ENCODE measurements around the gene SLC25A23.

The SLC25A23 gene

DNA sequence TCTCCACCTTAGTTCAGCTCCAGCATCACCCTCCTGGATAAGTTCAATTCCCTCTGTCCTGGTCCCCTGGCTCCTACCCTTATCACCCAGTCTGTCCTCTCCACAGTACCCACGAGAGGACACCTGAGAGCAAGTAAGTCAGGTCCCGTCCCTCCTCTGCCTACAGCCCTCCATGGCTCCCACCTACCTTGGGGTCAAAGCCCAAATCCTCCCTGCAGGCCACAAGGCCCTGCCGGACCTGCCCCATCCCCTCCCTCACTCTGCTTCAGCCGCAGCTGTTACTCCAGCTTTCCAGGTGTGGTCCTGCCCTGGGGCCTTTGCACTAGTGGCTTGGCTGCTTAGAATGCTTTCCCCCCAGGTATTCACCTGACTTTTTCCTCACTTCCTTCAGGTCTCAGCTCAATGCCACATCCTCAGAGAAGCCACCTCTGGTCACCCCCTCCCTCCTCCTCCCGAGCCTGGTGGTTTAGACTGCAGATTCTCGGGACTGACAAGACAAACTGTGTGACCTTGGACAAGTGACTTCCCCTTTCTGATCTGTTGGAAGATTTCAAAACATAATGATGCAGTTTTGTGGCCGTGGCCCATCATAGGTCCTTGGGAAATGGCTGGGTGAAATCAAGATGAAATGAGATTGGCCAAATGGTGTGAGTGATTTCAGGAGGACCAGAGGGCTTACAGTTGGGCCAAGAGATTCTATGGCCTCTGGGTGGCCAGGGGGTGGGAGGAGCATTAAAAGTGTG, 38.9 kb upstream of the SLC25A23 start:
- peaks cover 2 to 48% (median 11%) of the 10 kb centered on the region in 3 experiments for H3K27me3 ChIP-seq (ENCODE audit: control insufficient read depth in 3 of 3, insufficient read depth in 3 of 3, low read depth in 1 of 3, low read length in 3 of 3)
- H3K9me3 ChIP-seq (replicated peaks in 1 of 2; ENCODE audit: control insufficient read depth in 2 of 2, insufficient read depth in 1 of 2, low read depth in 1 of 2, low read length in 2 of 2): peaks cover 0 to 2% of the 10 kb centered on the region in 2 donors
- no peak overlapping the region for H2BK5ac ChIP-seq (ENCODE audit: low read length)
- H3K14ac ChIP-seq (ENCODE audit: low read length): no peak overlapping the region
- H3K4me3 ChIP-seq (ENCODE audit: low read length in 2 of 2): no peak overlapping the region
- H4K8ac ChIP-seq (ENCODE audit: low read depth, low read length): no peak overlapping the region
- peaks cover 0 to 2% of the 10 kb centered on the region in 2 donors for H3K4me1 ChIP-seq (ENCODE audit: control insufficient read depth in 2 of 2, insufficient read depth in 1 of 2, low read depth in 1 of 2, low read length in 2 of 2)
- H4K91ac ChIP-seq (ENCODE audit: low read depth, low read length, poor library complexity): no peak overlapping the region
- H3K18ac ChIP-seq (ENCODE audit: low read length): no peak overlapping the region
- DNase-seq (ENCODE audit: low spot score): no peak
- no peak overlapping the region for H3K27ac ChIP-seq (replicated peaks; ENCODE audit: low read length)
- peaks cover 0 to 4% of the 10 kb centered on the region in 2 donors for H3K36me3 ChIP-seq (replicated peaks in 1 of 2; ENCODE audit: control insufficient read depth in 2 of 2, insufficient read depth in 2 of 2, low read length in 2 of 2)
- no peak overlapping the region for H2BK12ac ChIP-seq (ENCODE audit: low read length)
- H2BK15ac ChIP-seq (ENCODE audit: low read length): no peak overlapping the region
- H3K9ac ChIP-seq (ENCODE audit: low read depth, low read length, poor library complexity): no peak overlapping the region
- H3K23ac ChIP-seq (ENCODE audit: low read depth, low read length, poor library complexity): no peak overlapping the region
- WGBS, 2 donors (ENCODE audit: extremely low coverage in 2 of 2, insufficient read length in 2 of 2, insufficient replicate concordance in 1 of 2): no CpG with 5 or more reads among the region's 7 CpGs
- no peak overlapping the region for H2AK5ac ChIP-seq (ENCODE audit: low read depth, low read length)
- no peak overlapping the region for H2BK120ac ChIP-seq (ENCODE audit: low read depth, low read length)
- no peak overlapping the region for H2AFZ ChIP-seq (ENCODE audit: low read length)
- H3K4me2 ChIP-seq (ENCODE audit: insufficient read depth, low read length, poor library complexity, severe bottlenecking): no peak overlapping the region
- H3K79me1 ChIP-seq (ENCODE audit: low read depth, low read length): no peaks in the 10 kb centered on the region
- H3K4ac ChIP-seq (ENCODE audit: low read length): no peak overlapping the region

DNA sequence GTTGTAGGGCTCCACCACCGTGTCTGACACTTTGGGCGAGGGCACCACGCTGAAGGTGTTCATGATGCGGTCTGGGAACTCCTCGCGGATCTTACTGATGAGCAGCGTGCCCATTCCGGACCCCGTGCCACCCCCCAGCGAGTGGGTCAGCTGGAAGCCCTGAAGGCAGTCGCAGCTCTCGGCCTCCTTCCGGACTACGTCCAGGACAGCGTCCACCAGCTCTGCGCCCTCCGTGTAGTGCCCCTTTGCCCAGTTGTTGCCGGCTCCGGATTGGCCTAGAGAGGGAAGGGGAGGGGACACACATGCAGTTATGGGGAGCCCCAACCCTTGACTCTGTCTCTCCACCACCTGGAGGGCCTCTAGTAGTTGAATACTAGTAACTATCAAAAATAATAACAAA, 36.4 kb upstream of the SLC25A23 start:
- Histone ChIP-seq H2BK12ac (ENCODE audit: low read length) (peak overlapping the region; percentile 58), H4K91ac (ENCODE audit: low read depth, low read length, poor library complexity) (no peak overlapping the region), H3K14ac (ENCODE audit: low read length) (no peak overlapping the region), H3K36me3 (replicated peaks in 1 of 2; ENCODE audit: control insufficient read depth in 2 of 2, insufficient read depth in 2 of 2, low read length in 2 of 2) (peaks cover 0 to 4% of the 10 kb centered on the region in 2 donors), H3K9ac (ENCODE audit: low read depth, low read length, poor library complexity) (no peak overlapping the region), H2BK120ac (ENCODE audit: low read depth, low read length) (no peak overlapping the region), H3K79me1 (ENCODE audit: low read depth, low read length) (no peaks in the 10 kb centered on the region), H2BK5ac (ENCODE audit: low read length) (no peak overlapping the region), H3K27me3 (ENCODE audit: control insufficient read depth in 3 of 3, insufficient read depth in 3 of 3, low read depth in 1 of 3, low read length in 3 of 3) (peaks cover 0 to 24% (median 2%) of the 10 kb centered on the region in 3 experiments), H3K18ac (ENCODE audit: low read length) (peak overlapping the region; percentile 38), H3K4ac (ENCODE audit: low read length) (no peak overlapping the region), H3K27ac (replicated peaks; ENCODE audit: low read length) (no peak overlapping the region), H3K4me2 (ENCODE audit: insufficient read depth, low read length, poor library complexity, severe bottlenecking) (no peak overlapping the region), H4K8ac (ENCODE audit: low read depth, low read length) (no peak overlapping the region), H2BK15ac (ENCODE audit: low read length) (no peak overlapping the region), H3K23ac (ENCODE audit: low read depth, low read length, poor library complexity) (peak overlapping the region; percentile 31), H3K9me3 (replicated peaks in 1 of 2; ENCODE audit: control insufficient read depth in 2 of 2, insufficient read depth in 1 of 2, low read depth in 1 of 2, low read length in 2 of 2) (peaks cover 0 to 4% of the 10 kb centered on the region in 2 donors), H3K4me3 (ENCODE audit: low read length in 2 of 2) (no peak overlapping the region), H3K4me1 (ENCODE audit: control insufficient read depth in 2 of 2, insufficient read depth in 1 of 2, low read depth in 1 of 2, low read length in 2 of 2) (no peaks in the 10 kb centered on the region), H2AK5ac (ENCODE audit: low read depth, low read length) (no peak overlapping the region), H2AFZ (ENCODE audit: low read length) (no peak overlapping the region)
- no peak for DNase-seq (ENCODE audit: low spot score)
- no CpG with 5 or more reads among the region's 19 CpGs for WGBS, 2 donors (ENCODE audit: extremely low coverage in 2 of 2, insufficient read length in 2 of 2, insufficient replicate concordance in 1 of 2)

DNA sequence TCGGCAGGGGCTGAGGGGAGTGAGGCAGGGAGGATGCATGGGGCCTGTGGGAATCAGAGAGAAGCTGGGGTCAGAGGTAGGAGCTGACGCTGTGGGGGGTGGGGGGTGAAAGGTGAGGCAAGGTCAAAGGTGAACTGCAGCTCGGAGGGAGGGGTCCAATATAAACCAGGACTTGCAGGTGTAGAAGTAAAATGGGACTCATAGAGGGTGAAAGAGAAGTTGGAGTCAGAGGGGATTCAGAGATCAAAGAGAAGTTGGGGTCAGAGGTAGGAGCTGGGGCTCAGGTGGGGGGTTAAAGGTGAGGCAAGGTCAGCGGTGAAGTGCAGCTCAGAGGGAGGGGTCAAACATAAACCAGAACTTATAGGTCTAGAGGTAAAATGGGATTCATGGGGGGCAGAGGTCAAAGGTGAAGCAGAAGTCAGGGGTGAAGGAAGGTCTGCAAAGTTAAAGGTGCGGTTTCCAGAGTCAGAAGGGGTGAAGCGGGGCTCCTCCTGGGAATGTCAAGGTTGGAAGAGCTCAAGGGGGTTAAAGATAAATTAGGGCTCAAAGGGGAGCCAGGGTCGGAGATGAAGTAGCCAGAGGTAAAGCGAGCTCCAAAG, 34.9 kb upstream of the SLC25A23 start:
- no peak overlapping the region for H2BK120ac ChIP-seq (ENCODE audit: low read depth, low read length)
- H3K4ac ChIP-seq (ENCODE audit: low read length): no peak overlapping the region
- no peak overlapping the region for H2AFZ ChIP-seq (ENCODE audit: low read length)
- H3K18ac ChIP-seq (ENCODE audit: low read length): no peak overlapping the region
- H3K27ac ChIP-seq (replicated peaks; ENCODE audit: low read length): no peak overlapping the region
- H3K9ac ChIP-seq (ENCODE audit: low read depth, low read length, poor library complexity): no peak overlapping the region
- H4K8ac ChIP-seq (ENCODE audit: low read depth, low read length): no peak overlapping the region
- H3K27me3 ChIP-seq (ENCODE audit: control insufficient read depth in 3 of 3, insufficient read depth in 3 of 3, low read depth in 1 of 3, low read length in 3 of 3): peaks cover 0 to 12% (median 0%) of the 10 kb centered on the region in 3 experiments
- no peak overlapping the region for H2BK5ac ChIP-seq (ENCODE audit: low read length)
- no peak overlapping the region for H2BK15ac ChIP-seq (ENCODE audit: low read length)
- peaks cover 0 to 4% of the 10 kb centered on the region in 2 donors for H3K9me3 ChIP-seq (replicated peaks in 1 of 2; ENCODE audit: control insufficient read depth in 2 of 2, insufficient read depth in 1 of 2, low read depth in 1 of 2, low read length in 2 of 2)
- DNase-seq (ENCODE audit: low spot score): no peak
- whole genome bisulfite sequencing, 2 donors (ENCODE audit: extremely low coverage in 2 of 2, insufficient read length in 2 of 2, insufficient replicate concordance in 1 of 2): no CpG with 5 or more reads among the region's 8 CpGs
- H3K36me3 ChIP-seq (replicated peaks in 1 of 2; ENCODE audit: control insufficient read depth in 2 of 2, insufficient read depth in 2 of 2, low read length in 2 of 2): peaks cover 0 to 4% of the 10 kb centered on the region in 2 donors
- H2BK12ac ChIP-seq (ENCODE audit: low read length): no peak overlapping the region
- no peak overlapping the region for H3K23ac ChIP-seq (ENCODE audit: low read depth, low read length, poor library complexity)
- H3K14ac ChIP-seq (ENCODE audit: low read length): no peak overlapping the region
- H2AK5ac ChIP-seq (ENCODE audit: low read depth, low read length): no peak overlapping the region
- H3K4me2 ChIP-seq (ENCODE audit: insufficient read depth, low read length, poor library complexity, severe bottlenecking): no peak overlapping the region
- H3K4me3 ChIP-seq (ENCODE audit: low read length in 2 of 2): peak overlapping the region in 1 of 2 donors; percentile 46
- H4K91ac ChIP-seq (ENCODE audit: low read depth, low read length, poor library complexity): no peak overlapping the region
- peaks cover 0 to 3% of the 10 kb centered on the region in 2 donors for H3K4me1 ChIP-seq (ENCODE audit: control insufficient read depth in 2 of 2, insufficient read depth in 1 of 2, low read depth in 1 of 2, low read length in 2 of 2)
- H3K79me1 ChIP-seq (ENCODE audit: low read depth, low read length): no peaks in the 10 kb centered on the region

DNA sequence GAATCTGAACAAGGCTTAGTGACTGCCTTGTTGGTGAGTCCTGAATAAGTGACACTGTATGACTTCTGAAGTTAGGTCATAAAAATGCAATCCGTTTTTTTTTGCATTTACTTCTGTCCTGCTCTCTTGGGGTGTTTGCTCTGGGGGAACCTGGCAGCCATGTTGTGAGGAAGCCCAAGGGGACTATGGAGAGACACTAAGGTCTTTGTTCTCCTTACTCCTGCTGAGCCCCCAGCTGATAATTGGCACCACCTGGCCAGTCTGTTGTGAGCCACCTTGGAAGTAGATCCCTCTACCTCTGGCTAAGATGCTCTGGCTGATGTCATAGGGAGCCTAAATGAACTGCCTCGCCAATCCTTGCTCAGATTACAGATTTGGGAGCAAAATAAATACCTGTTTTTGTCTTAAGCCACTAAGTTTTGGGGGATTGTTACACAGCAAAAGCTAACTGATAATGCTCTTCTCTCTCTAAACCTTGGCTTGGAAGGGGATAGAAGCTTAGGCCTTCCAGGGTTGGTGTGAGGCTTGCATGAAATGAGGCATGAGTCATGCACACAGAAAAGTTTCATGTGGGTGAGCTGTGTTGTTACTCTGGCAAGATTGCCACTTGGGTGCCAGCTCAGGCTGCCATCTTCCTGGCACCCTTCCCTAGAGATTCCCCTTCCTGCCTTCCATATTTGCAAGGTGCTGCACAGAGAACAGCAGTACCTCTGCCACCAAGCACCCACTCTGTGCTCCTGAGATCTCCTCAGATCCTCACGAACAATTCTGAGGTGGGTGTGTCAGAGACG, 32.4 kb upstream of the SLC25A23 start:
- no CpG with 5 or more reads among the region's 4 CpGs for WGBS, 2 donors (ENCODE audit: extremely low coverage in 2 of 2, insufficient read length in 2 of 2, insufficient replicate concordance in 1 of 2)
- H4K8ac ChIP-seq (ENCODE audit: low read depth, low read length): no peak overlapping the region
- H3K4me2 ChIP-seq (ENCODE audit: insufficient read depth, low read length, poor library complexity, severe bottlenecking): no peak overlapping the region
- peaks cover 0 to 2% of the 10 kb centered on the region in 2 donors for H3K36me3 ChIP-seq (replicated peaks in 1 of 2; ENCODE audit: control insufficient read depth in 2 of 2, insufficient read depth in 2 of 2, low read length in 2 of 2)
- no peak overlapping the region for H3K4me3 ChIP-seq (ENCODE audit: low read length in 2 of 2)
- no peak overlapping the region for H3K23ac ChIP-seq (ENCODE audit: low read depth, low read length, poor library complexity)
- DNase-seq (ENCODE audit: low spot score): no peak
- no peak overlapping the region for H3K27ac ChIP-seq (replicated peaks; ENCODE audit: low read length)
- no peak overlapping the region for H2BK120ac ChIP-seq (ENCODE audit: low read depth, low read length)
- H3K9ac ChIP-seq (ENCODE audit: low read depth, low read length, poor library complexity): no peak overlapping the region
- H3K27me3 ChIP-seq (ENCODE audit: control insufficient read depth in 3 of 3, insufficient read depth in 3 of 3, low read depth in 1 of 3, low read length in 3 of 3): no peaks in the 10 kb centered on the region
- H3K4me1 ChIP-seq (ENCODE audit: control insufficient read depth in 2 of 2, insufficient read depth in 1 of 2, low read depth in 1 of 2, low read length in 2 of 2): peaks cover 2 to 7% of the 10 kb centered on the region in 2 donors
- no peaks in the 10 kb centered on the region for H3K79me1 ChIP-seq (ENCODE audit: low read depth, low read length)
- H3K18ac ChIP-seq (ENCODE audit: low read length): no peak overlapping the region
- H3K4ac ChIP-seq (ENCODE audit: low read length): no peak overlapping the region
- peak overlapping the region; percentile 72 for H4K91ac ChIP-seq (ENCODE audit: low read depth, low read length, poor library complexity)
- H2AFZ ChIP-seq (ENCODE audit: low read length): no peak overlapping the region
- no peak overlapping the region for H2BK12ac ChIP-seq (ENCODE audit: low read length)
- H2AK5ac ChIP-seq (ENCODE audit: low read depth, low read length): no peak overlapping the region
- H3K9me3 ChIP-seq (replicated peaks in 1 of 2; ENCODE audit: control insufficient read depth in 2 of 2, insufficient read depth in 1 of 2, low read depth in 1 of 2, low read length in 2 of 2): peaks cover 0 to 3% of the 10 kb centered on the region in 2 donors
- H2BK15ac ChIP-seq (ENCODE audit: low read length): no peak overlapping the region
- no peak overlapping the region for H2BK5ac ChIP-seq (ENCODE audit: low read length)
- no peak overlapping the region for H3K14ac ChIP-seq (ENCODE audit: low read length)
